ENCODE results near the gene AEBP2.

Gene AEBP2

GRCh38 chr12:19553175-19553574 lies 113.9 kb downstream of the AEBP2 start:
- TF ChIP-seq POU2F2 (IDR thresholded peaks at IDR 0.05; ENCODE audit: low read depth, low read length) (no peak), POLR2A (IDR thresholded peaks at IDR 0.05; ENCODE audit: low read depth, low read length) (no peak), TAF1 (IDR thresholded peaks at IDR 0.05; ENCODE audit: low read depth, low read length) (no peak), POLR2AphosphoS5 (IDR thresholded peaks at IDR 0.05; ENCODE audit: low read depth, low read length) (no peak), PAX5 (IDR thresholded peaks at IDR 0.05; ENCODE audit: insufficient read depth, low read length, severe bottlenecking) (no peak), SPI1 (IDR thresholded peaks at IDR 0.05; ENCODE audit: low read depth, low read length) (no peak)
- FAIRE-seq = no peak
- DNase-seq (ENCODE audit: insufficient read length, low spot score) = no peak

GRCh38 chr12:19561411-19561961 lies 122.2 kb downstream of the AEBP2 start:
- TF ChIP-seq SPI1 (IDR thresholded peaks at IDR 0.05; ENCODE audit: low read depth, low read length) = no peak
- no peak for TF ChIP-seq POLR2A (IDR thresholded peaks at IDR 0.05; ENCODE audit: low read depth, low read length)
- no peak for TF ChIP-seq POU2F2 (IDR thresholded peaks at IDR 0.05; ENCODE audit: low read depth, low read length)
- no peak for TF ChIP-seq TAF1 (IDR thresholded peaks at IDR 0.05; ENCODE audit: low read depth, low read length)
- TF ChIP-seq PAX5 (IDR thresholded peaks at IDR 0.05; ENCODE audit: insufficient read depth, low read length, severe bottlenecking) = no peak
- TF ChIP-seq POLR2AphosphoS5 (IDR thresholded peaks at IDR 0.05; ENCODE audit: low read depth, low read length) = no peak
- no peak for FAIRE-seq
- DNase-seq (ENCODE audit: insufficient read length, low spot score) = no peak
